Esophagus squamous epithelium (tissue), 5 donors: ENCODE results near the gene RAI14. TPM values are rescaled to one million over a fixed set of nuclear protein-coding genes. Genes with fewer than 3 reads are reported as not detected.

ENCODE experiments used
- DNase-seq: peaks from one replicate; lab custom pipeline; 2025; lab: John Stamatoyannopoulos, UW
- H3K27ac ChIP-seq, 4 donors: fragments of 200-600 bp; sonication (generic); one replicate each; pipeline ENCODE4 v1.5.1; 2016 to 2019; ENCODE audit warnings: mild to moderate bottlenecking in 1 of 4
- H3K27me3 ChIP-seq, 4 donors: fragments of 200-600 bp; sonication (generic); 1 replicate in 3 of 4; 2 replicates in 1 of 4; pipeline versions ENCODE4 v1.5.1 to v1.6.0; 2017 to 2021; ENCODE audit warnings: antibody characterized with exemption in 1 of 4
- H3K36me3 ChIP-seq, 3 donors: fragments of 200-600 bp; sonication (generic); one replicate each; pipeline ENCODE4 v1.5.1; 2016 to 2019
- H3K4me1 ChIP-seq, 3 donors: fragments of 200-600 bp; sonication (generic); one replicate each; pipeline ENCODE4 v1.5.1; 2017 to 2019
- H3K4me3 ChIP-seq, 4 donors: fragments of 200-600 bp; sonication (generic); 1 replicate in 3 of 4; 2 replicates in 1 of 4; pipeline ENCODE4 v1.5.1; 2016 to 2019; ENCODE audit warnings: mild to moderate bottlenecking in 2 of 4, moderate library complexity in 1 of 4
- H3K9me3 ChIP-seq, 3 donors: fragments of 200-600 bp; sonication (generic); one replicate each; pipeline ENCODE4 v1.5.1; 2016 to 2019
- POLR2A ChIP-seq, 4 donors: fragments of 450-650 bp; IDR thresholded peaks; one replicate each; pipeline ENCODE4 v1.6.1; 2017; ENCODE audit warnings: antibody characterized with exemption in 4 of 4, mild to moderate bottlenecking in 4 of 4, moderate library complexity in 3 of 4
- WGBS, 2 donors: methylation state at CpG; one replicate each; pipeline ENCODE4 v1.1.5; 2018; 5-methylcytosine and 5-hydroxymethylcytosine counted together
- intact Hi-C: fragments of 100-400 bp; cut with DNase I; formaldehyde crosslinking; loops from one replicate; pipeline ENCODE4 v1.15.0; 2022
- total RNA-seq, 4 donors: library from RNA; depleted of rRNA; stranded (reverse); fragments of >200 nt; gene quantifications; one replicate each; pipeline ENCODE4 v1.1.0, GENCODE V29; 2016
- TF ChIP-seq, protein P1 (sequence below), 6 experiments: fragments of 450-650 bp in 4 of 6; fragments of 200-600 bp in 2 of 6; sonication (generic) in 2 of 6; IDR thresholded peaks; one replicate each; pipeline ENCODE4 v1.5.1; 2016 to 2019; ENCODE audit warnings: antibody characterized with exemption in 6 of 6, mild to moderate bottlenecking in 4 of 6, moderate library complexity in 4 of 6
- donor health status: DM: yes; HTN: yes; CAD: no.

Gene RAI14
- total RNA-seq, 4 donors from 2014 or later = 5.2 to 18.7 (median 9.0) TPM

DNA sequence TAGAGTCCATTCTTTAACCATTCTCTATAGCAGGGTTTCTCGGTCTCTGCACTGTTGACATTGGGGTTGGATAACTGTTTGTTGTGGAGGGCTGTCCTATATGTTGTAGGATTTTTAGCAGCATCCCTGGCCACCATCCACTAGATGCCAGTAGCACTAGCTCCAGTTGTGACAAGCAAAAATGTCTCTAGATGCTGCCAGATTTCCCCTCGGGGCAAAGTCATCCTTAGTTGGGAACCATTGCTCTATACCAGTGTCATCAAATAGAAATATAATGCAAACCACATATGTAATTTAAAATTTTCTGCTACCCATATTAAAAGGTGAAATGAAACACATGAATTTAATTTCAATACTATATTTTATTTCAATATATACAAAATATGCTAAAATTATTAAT, 185.7 kb downstream of the RAI14 start:
- no peak for DNase-seq
- 71 to 92% methylated on average over 2 of the region's 2 CpGs for WGBS, 2 donors
- H3K36me3 ChIP-seq = no peaks in the 10 kb centered on the region
- no peaks in the 10 kb centered on the region for H3K9me3 ChIP-seq
- H3K4me1 ChIP-seq = peaks cover 0 to 17% (median 0%) of the 10 kb centered on the region in 3 donors
- H3K27ac ChIP-seq = no peak overlapping the region
- no peak overlapping the region for H3K4me3 ChIP-seq
- H3K27me3 ChIP-seq = no peaks in the 10 kb centered on the region
- TF ChIP-seq, protein P1, sequence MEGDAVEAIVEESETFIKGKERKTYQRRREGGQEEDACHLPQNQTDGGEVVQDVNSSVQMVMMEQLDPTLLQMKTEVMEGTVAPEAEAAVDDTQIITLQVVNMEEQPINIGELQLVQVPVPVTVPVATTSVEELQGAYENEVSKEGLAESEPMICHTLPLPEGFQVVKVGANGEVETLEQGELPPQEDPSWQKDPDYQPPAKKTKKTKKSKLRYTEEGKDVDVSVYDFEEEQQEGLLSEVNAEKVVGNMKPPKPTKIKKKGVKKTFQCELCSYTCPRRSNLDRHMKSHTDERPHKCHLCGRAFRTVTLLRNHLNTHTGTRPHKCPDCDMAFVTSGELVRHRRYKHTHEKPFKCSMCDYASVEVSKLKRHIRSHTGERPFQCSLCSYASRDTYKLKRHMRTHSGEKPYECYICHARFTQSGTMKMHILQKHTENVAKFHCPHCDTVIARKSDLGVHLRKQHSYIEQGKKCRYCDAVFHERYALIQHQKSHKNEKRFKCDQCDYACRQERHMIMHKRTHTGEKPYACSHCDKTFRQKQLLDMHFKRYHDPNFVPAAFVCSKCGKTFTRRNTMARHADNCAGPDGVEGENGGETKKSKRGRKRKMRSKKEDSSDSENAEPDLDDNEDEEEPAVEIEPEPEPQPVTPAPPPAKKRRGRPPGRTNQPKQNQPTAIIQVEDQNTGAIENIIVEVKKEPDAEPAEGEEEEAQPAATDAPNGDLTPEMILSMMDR (IDR thresholded peaks at IDR 0.05) = no peak
- TF ChIP-seq POLR2A (IDR thresholded peaks at IDR 0.05) = no peak
- intact Hi-C loops = no loop called here

DNA sequence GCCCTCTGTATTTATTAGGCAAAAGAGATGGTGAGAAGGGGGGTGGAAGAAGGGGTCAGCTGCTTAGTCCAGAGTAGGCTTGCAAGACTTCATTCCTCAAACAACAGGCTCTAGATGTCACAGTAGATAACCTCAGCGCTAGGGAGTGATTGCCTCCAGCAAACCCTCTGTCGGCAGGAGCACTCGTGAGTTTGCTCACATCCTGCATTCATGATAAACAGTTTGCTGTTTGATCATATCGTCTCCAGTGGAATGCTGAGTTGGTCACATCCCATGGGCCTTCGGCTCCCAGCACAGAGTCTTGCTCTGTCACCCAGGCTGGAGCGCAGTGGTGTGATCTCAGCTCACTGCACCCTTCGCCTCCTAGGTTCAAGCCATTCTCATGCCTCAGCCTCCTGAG, 186.4 kb downstream of the RAI14 start:
- intact Hi-C loops = no loop called here

DNA sequence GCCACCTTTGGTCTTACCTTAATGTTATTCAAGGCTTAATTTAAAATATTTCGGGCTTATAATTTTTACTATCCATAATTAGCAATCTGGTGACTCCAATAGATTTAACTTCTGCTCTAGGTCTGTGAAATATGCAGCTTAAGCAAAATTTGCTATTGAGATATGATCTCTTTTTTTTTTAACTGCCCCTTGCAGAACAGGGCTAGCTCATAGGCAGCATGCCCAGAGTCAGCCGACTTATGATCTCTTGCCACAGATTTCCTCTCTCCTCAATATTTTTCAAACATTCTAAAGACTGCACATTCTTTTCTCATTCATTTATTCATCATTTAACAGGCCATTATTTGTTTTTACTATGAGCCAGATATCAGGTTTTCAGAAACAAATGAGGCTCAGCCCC, 187.4 kb downstream of the RAI14 start:
- no peak for TF ChIP-seq POLR2A (IDR thresholded peaks at IDR 0.05)
- TF ChIP-seq, protein P1 (IDR thresholded peaks at IDR 0.05) = no peak
- intact Hi-C loops = no loop called here
- Histone ChIP-seq H3K27me3 (no peaks in the 10 kb centered on the region), H3K27ac (no peak overlapping the region), H3K36me3 (no peaks in the 10 kb centered on the region), H3K4me3 (no peak overlapping the region), H3K4me1 (peaks cover 0 to 14% (median 0%) of the 10 kb centered on the region in 3 donors), H3K9me3 (no peaks in the 10 kb centered on the region)
- WGBS, 2 donors = 64 to 65% methylated on average over 2 of the region's 2 CpGs
- DNase-seq = no peak

More for the DNA sequence above, 186.4 kb downstream of the RAI14 start:
- TF ChIP-seq, protein P1 (IDR thresholded peaks at IDR 0.05) = no peak
- TF ChIP-seq POLR2A (IDR thresholded peaks at IDR 0.05) = no peak
- Histone ChIP-seq H3K4me3 (no peak overlapping the region), H3K36me3 (no peaks in the 10 kb centered on the region), H3K27ac (no peak overlapping the region), H3K27me3 (no peaks in the 10 kb centered on the region), H3K4me1 (peaks cover 0 to 17% (median 0%) of the 10 kb centered on the region in 3 donors), H3K9me3 (no peaks in the 10 kb centered on the region)
- WGBS, 2 donors = 84 to 92% methylated on average over 4 to 7 of the region's 7 CpGs
- DNase-seq = no peak

DNA sequence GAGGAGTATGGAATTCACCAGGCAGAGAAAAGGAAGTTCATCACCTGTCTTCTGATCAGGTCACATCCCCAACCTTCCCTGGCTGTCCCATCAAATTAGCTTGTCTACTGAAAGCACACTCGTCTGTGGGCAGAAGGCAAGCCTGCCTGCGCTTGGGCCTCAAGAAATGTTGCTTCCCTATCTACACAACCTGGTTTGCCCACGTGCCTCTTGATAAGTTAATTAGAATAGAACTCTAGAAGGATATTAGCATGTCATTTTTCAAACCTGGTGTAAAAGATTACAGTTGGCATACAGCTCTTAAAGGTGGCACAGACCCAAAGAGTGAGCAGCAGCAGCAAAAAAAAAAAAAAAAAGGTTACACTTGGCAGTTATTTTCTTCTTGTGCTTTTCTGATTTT, 188.0 kb downstream of the RAI14 start:
- TF ChIP-seq POLR2A (IDR thresholded peaks at IDR 0.05) = no peak
- TF ChIP-seq, protein P1 (IDR thresholded peaks at IDR 0.05) = no peak
- Histone ChIP-seq H3K36me3 (no peaks in the 10 kb centered on the region), H3K27ac (no peak overlapping the region), H3K27me3 (no peaks in the 10 kb centered on the region), H3K9me3 (no peaks in the 10 kb centered on the region), H3K4me1 (peaks cover 0 to 8% (median 0%) of the 10 kb centered on the region in 3 donors), H3K4me3 (no peak overlapping the region)
- WGBS, 2 donors = 29 to 69% methylated on average over 1 to 3 of the region's 3 CpGs
- DNase-seq = no peak
- intact Hi-C loops = no loop called here

DNA sequence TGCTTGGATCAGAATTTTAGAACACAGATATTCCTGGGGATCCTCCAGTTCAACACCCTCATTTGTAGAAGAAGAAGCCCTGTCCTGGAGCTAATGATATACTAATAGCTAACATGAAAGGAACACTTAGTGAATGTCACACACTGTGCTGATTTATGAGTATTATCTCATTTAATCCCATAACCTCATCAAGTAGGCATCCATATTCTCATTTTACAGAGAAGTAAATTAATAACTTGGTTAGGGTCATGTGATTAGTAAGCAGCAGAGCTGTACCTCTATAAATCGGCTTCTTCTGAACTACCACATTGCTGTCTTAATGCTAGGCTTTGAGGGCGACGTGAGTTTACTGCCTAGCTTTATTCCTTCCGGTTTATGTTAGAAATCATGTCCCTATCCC, 188.9 kb downstream of the RAI14 start:
- DNase-seq = no peak
- TF ChIP-seq, protein P1 (IDR thresholded peaks at IDR 0.05) = no peak
- TF ChIP-seq POLR2A (IDR thresholded peaks at IDR 0.05) = no peak
- Histone ChIP-seq H3K27me3 (no peaks in the 10 kb centered on the region), H3K4me1 (no peaks in the 10 kb centered on the region), H3K9me3 (no peaks in the 10 kb centered on the region), H3K27ac (no peak overlapping the region), H3K4me3 (no peak overlapping the region), H3K36me3 (no peaks in the 10 kb centered on the region)
- intact Hi-C loops = no loop called here
- 61 to 66% methylated on average over 4 of the region's 4 CpGs for WGBS, 2 donors
